HG03196 (cell line): ENCODE measurements around the gene SLC38A11.
"Not testable (repeated sequence)": the region's sequence is repeated elsewhere in the genome, so short reads cannot be mapped to it uniquely, and the experiment has no call there.

ENCODE experiments used
- ATAC-seq: cut with Tn5 transposase; IDR thresholded peaks from one replicate; pipeline ENCODE4 v1.9.1; 2021; ENCODE audit not compliant: unreplicated experiment

SLC38A11 gene

GRCh38 chr2:164881524-164881923 lies 73.8 kb downstream of the SLC38A11 start:
- no peak for ATAC-seq

GRCh38 chr2:164879901-164880535 lies 75.3 kb downstream of the SLC38A11 start:
- ATAC-seq: no peak

- no peak for ATAC-seq
These were observed 77.4 kb downstream of the SLC38A11 start for GRCh38 chr2:164877927-164878326.

- ATAC-seq: no peak
These were observed 78.2 kb downstream of the SLC38A11 start for GRCh38 chr2:164877169-164877568.

GRCh38 chr2:164875334-164876205 lies 79.8 kb downstream of the SLC38A11 start:
- no peak for ATAC-seq

GRCh38 chr2:164873210-164873908 lies 82.0 kb downstream of the SLC38A11 start:
- no peak for ATAC-seq

GRCh38 chr2:164871404-164871803 lies 83.9 kb downstream of the SLC38A11 start:
- ATAC-seq: no peak

GRCh38 chr2:164869420-164869772 lies 85.9 kb downstream of the SLC38A11 start:
- no peak for ATAC-seq

- ATAC-seq: no peak
These were observed 86.5 kb downstream of the SLC38A11 start for GRCh38 chr2:164868563-164869419.

- no peak for ATAC-seq
These were observed 87.4 kb downstream of the SLC38A11 start for GRCh38 chr2:164867779-164868397.

- not testable (repeated sequence) for ATAC-seq
These were observed 88.9 kb downstream of the SLC38A11 start for GRCh38 chr2:164866381-164866780.

- no peak for ATAC-seq
These were observed 94.7 kb downstream of the SLC38A11 start for GRCh38 chr2:164860694-164861042.

- not testable (repeated sequence) for ATAC-seq
These were observed 95.2 kb downstream of the SLC38A11 start for GRCh38 chr2:164859906-164860693.

GRCh38 chr2:164859251-164859818 lies 96.0 kb downstream of the SLC38A11 start:
- no peak for ATAC-seq

GRCh38 chr2:164852086-164852485 lies 103.2 kb downstream of the SLC38A11 start:
- ATAC-seq: no peak

- ATAC-seq: no peak
These were observed 105.1 kb downstream of the SLC38A11 start for GRCh38 chr2:164850235-164850634.

GRCh38 chr2:164849506-164849905 lies 105.8 kb downstream of the SLC38A11 start:
- no peak for ATAC-seq

GRCh38 chr2:164847981-164848741 lies 107.2 kb downstream of the SLC38A11 start:
- ATAC-seq: no peak

GRCh38 chr2:164847291-164847690 lies 108.0 kb downstream of the SLC38A11 start:
- no peak for ATAC-seq
